HepG2 (cell line): ENCODE measurements around the gene STPG2. TPM values are rescaled to one million over a fixed set of nuclear protein-coding genes. Genes with fewer than 3 reads are reported as not detected.
A peak's percentile ranks its signal among the peaks of the same experiment; 100 is the strongest.

Source experiments
- ATAC-seq: fragments of 200-7000 bp; cut with Tn5 transposase; 3 replicates; pipeline ENCODE4 v1.9.1; 2020; ENCODE audit warnings: mild to moderate bottlenecking, moderate library complexity
- BruUV-seq: library from RNA; stranded (reverse); fragments of 400-500 nt; replicated peaks from 2 replicates; lab custom pipeline; 2021; lab: Mats Ljungman, UMichigan
- CTCF ChIA-PET: fragments of 300-600 bp; formaldehyde crosslinking; extraction: SDS; loops from one replicate; lab custom pipeline; 2021; ENCODE audit warnings: low total read pairs, inconsistent platforms, low intra/inter-chr PET ratio; lab: Yijun Ruan, JAX
- POLR2A ChIA-PET: fragments of 350-600 bp; sonication (Branson Sonifier 250); formaldehyde crosslinking; loops from one replicate; lab custom pipeline; 2020; ENCODE audit warnings: antibody characterized with exemption, inconsistent platforms; lab: Yijun Ruan, JAX
- DNase-seq: peaks from one replicate; pipeline ENCODE4 v3.0.0-alpha.2; 2015; ENCODE audit warnings: low spot score
- FAIRE-seq: peaks from 3 replicates; lab custom pipeline; 2011; peaks lifted over from hg19 to GRCh38; lab: Jason Lieb, UNC
- H2AFZ ChIP-seq: one replicate; pipeline ENCODE4 v1.6.1; 2011; ENCODE audit warnings: low read length, inconsistent platforms
- H3K27ac ChIP-seq: fragments of 300-600 bp; 3 replicates; pipeline ENCODE4 v1.8.0; 2011; ENCODE audit warnings: mixed run types, mild to moderate bottlenecking, mixed read lengths, low read length, inconsistent platforms; ENCODE audit not compliant: insufficient read depth; ENCODE audit errors: extremely low read length
- H3K27me3 ChIP-seq, 2 experiments: fragments of 200-600 bp in 1 of 2; 2 replicates in 1 of 2; 3 replicates in 1 of 2; pipeline versions ENCODE4 v1.6.0 to v1.8.0; 2011; ENCODE audit warnings: low read length in 2 of 2, mild to moderate bottlenecking in 2 of 2, moderate library complexity in 2 of 2, inconsistent platforms in 1 of 2; ENCODE audit not compliant: insufficient read depth in 2 of 2, control insufficient read depth in 1 of 2
- H3K36me3 ChIP-seq, 2 experiments: fragments of 200-600 bp in 1 of 2; replicated peaks in 1 of 2; 2 replicates in 1 of 2; 3 replicates in 1 of 2; pipeline versions ENCODE4 v1.5.1 to v1.8.0; 2011; ENCODE audit warnings: low read length in 2 of 2, inconsistent platforms in 1 of 2; ENCODE audit not compliant: insufficient read depth in 2 of 2, control insufficient read depth in 1 of 2
- H3K4me1 ChIP-seq: 2 replicates; pipeline ENCODE4 v1.5.1; 2012; ENCODE audit warnings: low read length, inconsistent platforms; ENCODE audit not compliant: insufficient read depth
- H3K4me2 ChIP-seq: 2 replicates; pipeline ENCODE4 v1.6.0; 2011; ENCODE audit warnings: low read depth, low read length, inconsistent platforms
- H3K4me3 ChIP-seq, 3 experiments: fragments of 200-600 bp in 1 of 3; sonication (generic), shearing (Covaris generic) in 1 of 3; replicated peaks in 1 of 3; 2 replicates each; pipeline ENCODE4 v1.5.1; 2011 to 2016; ENCODE audit warnings: low read length in 3 of 3, inconsistent platforms in 2 of 3, low read depth in 2 of 3, mild to moderate bottlenecking in 2 of 3, control low read depth in 1 of 3, mixed read lengths in 1 of 3; ENCODE audit not compliant: insufficient read depth in 1 of 3
- H3K79me2 ChIP-seq: one replicate; pipeline ENCODE4 v1.6.1; 2011; ENCODE audit warnings: low read length, inconsistent platforms; ENCODE audit not compliant: insufficient read depth
- H3K9ac ChIP-seq: 2 replicates; pipeline ENCODE4 v1.6.0; 2011; ENCODE audit warnings: mild to moderate bottlenecking, low read depth, low read length, inconsistent platforms; ENCODE audit not compliant: insufficient read depth
- H3K9me3 ChIP-seq: 2 replicates; pipeline ENCODE4 v1.5.1; 2012; ENCODE audit warnings: mild to moderate bottlenecking, low read length
- H4K20me1 ChIP-seq: 2 replicates; pipeline ENCODE4 v1.6.0; 2011; ENCODE audit warnings: inconsistent platforms, mild to moderate bottlenecking, low read length, moderate library complexity; ENCODE audit not compliant: insufficient read depth
- CEBPG ChIP-seq: IDR thresholded peaks from 2 replicates; pipeline ENCODE4 v1.6.1; 2016
- HOMEZ ChIP-seq: IDR thresholded peaks from 2 replicates; pipeline ENCODE4 v1.6.1; 2016; ENCODE audit warnings: low read depth
- MAZ ChIP-seq, 2 experiments: sonication (generic) in 1 of 2; formaldehyde crosslinking in 1 of 2; IDR thresholded peaks; 2 replicates each; pipeline versions ENCODE4 v1.5.0 to v1.6.1; 2012 to 2020; ENCODE audit warnings: low read depth in 2 of 2, mild to moderate bottlenecking in 2 of 2, borderline replicate concordance in 1 of 2, improper control_type of control experiment in 1 of 2, low read length in 1 of 2, missing genetic modification reagents in 1 of 2, moderate library complexity in 1 of 2
- MNT ChIP-seq: fragments of 450-650 bp; IDR thresholded peaks from 2 replicates; pipeline ENCODE4 v1.6.1; 2016
- SMARCE1 ChIP-seq: fragments of 450-650 bp; IDR thresholded peaks from 2 replicates; pipeline ENCODE4 v1.6.1; 2017; ENCODE audit warnings: borderline replicate concordance
- TEF ChIP-seq: sonication (generic); formaldehyde crosslinking; IDR thresholded peaks from 2 replicates; pipeline ENCODE4 v1.5.0; 2020; ENCODE audit warnings: missing genetic modification reagents
- ZNF616 ChIP-seq: sonication (generic); formaldehyde crosslinking; IDR thresholded peaks from 2 replicates; pipeline ENCODE4 v1.5.0; 2020; ENCODE audit warnings: low read depth, mild to moderate bottlenecking, missing genetic modification reagents
- WGBS: methylation state at CpG from one replicate; pipeline ENCODE4 v1.1.6; 2017; ENCODE audit warnings: low lambda C conversion rate; 5-methylcytosine and 5-hydroxymethylcytosine counted together
- in situ Hi-C: cut with HindIII; loops from 2 replicates; pipeline ENCODE4 v1.10.0; 2017; ENCODE audit warnings: low pct_unique_long_range_greater_than_20kb; ENCODE audit not compliant: extremely low pct_ligation_motif_present
- intact Hi-C: fragments of 100-400 bp; cut with micrococcal nuclease; formaldehyde crosslinking; loops from one replicate; pipeline ENCODE4 v1.10.0; 2022; ENCODE audit not compliant: unreplicated experiment
- polyA plus RNA-seq, 8 experiments: library from polyadenylated mRNA; depleted of rRNA in 3 of 8; stranded (reverse) in 7 of 8; unstranded in 1 of 8; fragments of >200 nt; fragmentation: Illumina TruSeq in 4 of 8; extraction: Trizol in 4 of 8; gene quantifications; 2 replicates each; pipeline versions ENCODE4 v1.2.1 to v1.2.3, GENCODE V29; 2011 to 2016; ENCODE audit warnings: low read depth in 4 of 8, missing spikeins in 1 of 8, mixed read lengths in 1 of 8; ENCODE audit not compliant: insufficient read depth in 1 of 8
- total RNA-seq, 5 experiments: library from RNA; depleted of rRNA; stranded (reverse); fragments of >200 nt; fragmentation: Illumina TruSeq; extraction: Trizol; gene quantifications; 2 replicates each; pipeline ENCODE4 v1.2.3, GENCODE V29; 2016; ENCODE audit warnings: low read depth in 1 of 5

STPG2 gene
- total and polyA plus RNA-seq, 2 of the 13 experiments (the other 11 are each of a cell fraction or from before 2014, with no cell fraction given) = 0.07 TPM; not detected in 1

GRCh38 chr4:98166025-98166730 lies 22.9 kb upstream of the STPG2 start:
- Histone ChIP-seq H3K27ac (no peak overlapping the region), H3K4me2 (no peak overlapping the region), H4K20me1 (no peaks in the 10 kb centered on the region), H3K9me3 (no peaks in the 10 kb centered on the region), H3K36me3 (no peaks in the 10 kb centered on the region), H3K4me3 (no peak overlapping the region), H3K27me3 (no peaks in the 10 kb centered on the region), H3K9ac (no peak overlapping the region), H3K4me1 (no peaks in the 10 kb centered on the region), H2AFZ (peak overlapping the region; percentile 27), H3K79me2 (no peaks in the 10 kb centered on the region)
- in situ Hi-C loops (no loop called here), intact Hi-C loops (no loop called here)
- ATAC-seq (no peak), DNase-seq (no peak), FAIRE-seq (no peak)
- no TSS peak for BruUV-seq
- ChIA-PET POLR2A (no interaction called here), CTCF (no interaction called here)
- WGBS = 32% methylated on average over 5 of the region's 7 CpGs
- TF ChIP-seq HOMEZ (CRISPR knock-in tag) = no peak
- no peak for TF ChIP-seq CEBPG (CRISPR knock-in tag)
- TF ChIP-seq MNT = peak; percentile 65
- TF ChIP-seq SMARCE1 = no peak
- no peak for TF ChIP-seq ZNF616 (CRISPR knock-in tag)
- TF ChIP-seq MAZ (IDR thresholded peaks at IDR 0.05; ENCODE audit: borderline replicate concordance, low read depth, low read length) = no peak
- TF ChIP-seq MAZ (CRISPR knock-in tag; IDR thresholded peaks at IDR 0.05; ENCODE audit: low read depth) = no peak
- TF ChIP-seq TEF (CRISPR knock-in tag) = no peak
